Stimulated activated CD8-positive, alpha-beta memory T cell treated with anti-CD3 and anti-CD28 coated beads, Interleukin-7, amount 100 ng/mL, for 24 hours (primary cell): ENCODE measurements around the gene LRWD1.
"Not testable (repeated sequence)": the region's sequence is repeated elsewhere in the genome, so short reads cannot be mapped to it uniquely, and the experiment has no call there.

Experiments used
- DNase-seq: peaks from one replicate; pipeline ENCODE4 v3.0.0-alpha.2; 2020; ENCODE audit warnings: low read depth

The LRWD1 gene

DNA sequence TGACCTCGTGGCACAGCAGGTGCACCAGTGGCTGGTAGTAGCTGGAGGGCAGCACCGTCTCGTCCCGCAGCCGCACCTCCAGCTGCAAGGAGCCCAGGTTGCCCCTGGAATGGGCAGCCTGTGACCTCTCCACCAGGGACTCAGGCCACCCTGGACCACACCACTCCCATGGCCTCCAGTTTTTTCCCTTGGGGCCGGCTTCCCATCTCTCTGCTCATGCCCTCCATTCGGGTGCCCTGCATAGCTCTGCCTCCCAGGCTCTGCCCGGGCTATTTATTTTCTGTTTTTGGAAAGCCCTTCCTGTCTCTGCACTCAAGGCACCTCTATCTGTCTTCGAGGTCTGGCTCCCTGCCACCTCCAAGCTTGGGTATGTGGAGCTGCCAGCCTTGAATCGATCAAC lies 32.1 kb downstream of the LRWD1 start:
- not testable (repeated sequence) for DNase-seq

- DNase-seq: not testable (repeated sequence)
Observed at GRCh38 chr7:102497308-102497707, 32.5 kb downstream of the LRWD1 start.

GRCh38 chr7:102498321-102498720 lies 33.5 kb downstream of the LRWD1 start:
- not testable (repeated sequence) for DNase-seq

DNA sequence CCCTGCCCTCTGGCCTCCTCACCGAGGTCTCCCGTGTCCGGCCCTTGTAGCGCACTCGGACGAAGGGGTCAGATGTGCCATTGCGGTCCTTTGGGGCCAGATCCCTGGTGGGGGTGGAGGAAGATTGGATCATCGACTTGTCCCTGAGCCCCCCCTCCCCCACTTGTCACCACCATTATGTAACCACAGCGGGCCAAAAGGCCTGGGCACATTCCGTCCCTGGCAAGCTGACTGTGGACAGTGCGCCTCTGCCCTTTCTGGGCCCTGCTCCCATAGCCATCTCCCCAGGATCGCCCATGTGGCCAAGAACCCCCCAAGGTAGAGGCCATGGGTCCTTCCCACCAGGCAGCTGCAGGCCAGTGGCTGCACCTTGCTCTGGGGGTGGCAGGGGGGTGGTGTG lies 38.4 kb downstream of the LRWD1 start:
- not testable (repeated sequence) for DNase-seq

DNA sequence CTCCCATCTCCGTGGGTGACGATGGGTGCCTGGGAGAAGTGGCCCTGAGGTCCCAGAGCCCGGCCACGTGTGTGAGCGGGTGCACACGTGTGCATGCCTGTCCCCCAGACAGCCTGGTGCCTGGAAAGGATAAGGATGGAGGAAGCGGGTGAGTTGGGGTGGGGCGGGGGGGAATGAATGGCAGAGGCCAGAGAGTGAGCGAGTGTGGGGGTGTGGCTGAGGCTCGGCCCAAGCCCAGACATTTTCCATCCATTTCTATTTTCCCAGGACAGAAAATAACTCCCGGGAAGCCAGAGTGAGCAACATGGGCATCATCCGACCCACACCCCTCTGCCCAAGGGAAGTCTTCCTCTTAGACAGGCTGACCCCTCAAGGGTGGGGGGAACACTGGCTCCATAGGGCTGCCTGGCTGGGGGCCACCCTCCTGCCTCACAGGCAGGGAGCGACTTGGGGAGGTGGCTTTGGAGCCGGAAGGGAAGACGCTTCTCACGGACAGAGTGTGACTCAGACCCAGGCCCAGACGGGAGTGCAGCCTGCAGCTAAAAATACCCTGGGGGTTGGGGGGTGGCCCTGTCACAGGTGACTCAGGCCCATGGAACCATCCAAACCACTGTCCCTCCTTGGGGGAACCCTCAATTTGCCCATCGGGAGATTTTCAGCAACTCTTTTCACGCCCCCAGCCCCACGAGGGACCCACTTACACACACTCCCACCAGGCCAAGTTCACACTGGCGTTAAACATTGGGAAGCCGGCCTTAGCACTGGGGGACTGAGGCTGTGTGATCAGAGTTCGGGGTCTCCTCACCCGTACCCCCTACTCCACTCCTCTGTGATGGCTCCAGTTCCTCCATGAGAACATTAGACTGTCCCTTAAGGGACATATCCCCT lies 40.8 kb downstream of the LRWD1 start:
- not testable (repeated sequence) for DNase-seq

- not testable (repeated sequence) for DNase-seq
Observed at GRCh38 chr7:102507410-102508088, 42.8 kb downstream of the LRWD1 start.

DNA sequence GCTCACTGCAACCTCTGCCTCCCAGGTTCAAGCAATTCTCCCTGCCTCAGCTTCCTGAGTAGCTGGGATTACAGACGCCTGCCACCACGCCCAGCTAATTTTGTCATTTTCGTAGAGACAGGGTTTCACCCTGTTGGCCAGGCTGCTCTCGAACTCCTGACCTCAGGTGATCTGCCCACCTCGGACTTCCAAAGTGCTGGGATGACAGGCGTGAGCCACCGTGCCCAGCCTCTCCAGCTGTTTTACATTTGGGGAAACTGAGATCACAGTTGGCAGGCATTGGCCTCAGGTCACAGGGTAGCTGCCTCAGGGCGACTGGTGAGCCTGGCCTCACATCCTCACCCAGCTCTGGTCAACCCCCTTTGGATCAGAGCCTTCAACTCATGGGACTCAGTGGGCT lies 45.8 kb downstream of the LRWD1 start:
- not testable (repeated sequence) for DNase-seq

DNA sequence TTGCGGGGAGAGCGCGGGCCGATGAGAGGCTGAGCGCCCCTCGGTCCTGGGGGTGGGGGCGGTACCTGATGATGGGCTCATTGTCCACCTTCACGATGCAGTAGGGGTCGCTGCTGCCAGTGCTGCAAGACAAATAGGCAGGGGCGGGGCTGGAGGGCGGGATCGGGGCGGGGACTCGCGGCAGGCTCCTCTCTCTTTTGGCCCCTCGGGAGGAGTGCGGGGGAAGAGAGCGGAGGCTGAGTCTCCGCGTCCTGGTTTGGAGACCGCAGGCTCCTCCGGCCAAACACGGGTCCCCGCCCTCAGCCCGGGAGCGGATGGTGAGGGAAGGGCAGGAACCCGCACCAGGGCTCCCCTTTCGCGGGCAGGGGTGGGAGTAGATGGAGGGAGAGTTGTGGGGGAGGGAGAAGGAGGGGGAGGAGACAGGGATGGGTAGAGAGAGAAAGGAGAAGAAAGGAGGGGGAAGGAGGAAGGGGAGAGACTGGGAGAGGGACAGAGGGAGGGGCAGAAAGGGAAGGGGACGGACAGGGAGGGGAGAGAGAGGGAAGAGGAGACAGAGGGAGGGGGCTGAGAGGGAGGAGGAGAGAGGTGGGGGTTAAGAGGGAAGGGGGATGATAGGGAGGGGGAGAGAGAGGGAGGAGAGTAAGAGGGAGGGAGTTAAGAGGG lies 47.2 kb downstream of the LRWD1 start:
- DNase-seq: not testable (repeated sequence)

- DNase-seq: not testable (repeated sequence)
Observed at GRCh38 chr7:102512642-102513221, 47.9 kb downstream of the LRWD1 start.

- DNase-seq: not testable (repeated sequence)
Observed at GRCh38 chr7:102514881-102515721, 50.3 kb downstream of the LRWD1 start.

- DNase-seq: not testable (repeated sequence)
Observed at GRCh38 chr7:102515889-102516288, 51.1 kb downstream of the LRWD1 start.

DNA sequence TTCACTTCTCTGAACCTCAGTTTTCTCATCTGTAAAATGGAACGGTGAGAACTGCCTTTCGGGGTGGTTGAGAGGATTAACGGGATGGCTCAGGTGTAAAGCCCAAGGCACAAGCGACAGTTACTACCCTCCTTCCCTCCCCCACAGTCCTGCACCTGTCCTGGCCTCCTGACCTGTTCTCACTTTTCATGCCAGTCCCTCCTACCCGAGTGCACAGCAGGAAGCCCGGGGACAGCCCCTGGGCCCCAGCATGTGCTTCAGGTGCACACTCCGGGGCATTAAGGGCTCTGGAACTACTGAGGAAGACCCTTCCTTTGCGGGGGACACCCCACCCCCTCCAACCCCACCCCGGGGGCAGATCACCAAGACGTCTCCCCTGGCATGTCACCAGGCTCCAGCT lies 52.2 kb downstream of the LRWD1 start:
- not testable (repeated sequence) for DNase-seq

- not testable (repeated sequence) for DNase-seq
Observed at GRCh38 chr7:102517550-102518147, 52.9 kb downstream of the LRWD1 start, which contains the start of gene RASA4B. TSS of gene RASA4B (minus strand) at chr7:102517777. CDS start at chr7:102517710, 67 bp downstream.

GRCh38 chr7:102520797-102521196 lies 56.0 kb downstream of the LRWD1 start:
- not testable (repeated sequence) for DNase-seq
